Ovary (tissue), 9 donors: ENCODE data around the gene SELENON. TPM values are rescaled to one million over a fixed set of nuclear protein-coding genes. Genes with fewer than 3 reads are reported as not detected.

Experiments
- DNase-seq, 5 donors: peaks; one replicate each; pipeline ENCODE4 v3.0.0-alpha.2; 2019 to 2020
- H3K27ac ChIP-seq, 2 donors: fragments of 200-600 bp; one replicate each; pipeline versions ENCODE4 v1.5.1 to v1.8.0; 2019 to 2022
- H3K27me3 ChIP-seq: fragments of 200-600 bp; one replicate; pipeline ENCODE4 v1.8.0; 2022
- H3K36me3 ChIP-seq: fragments of 200-600 bp; sonication (generic); one replicate; pipeline ENCODE4 v1.5.1; 2019
- H3K4me1 ChIP-seq: one replicate; pipeline ENCODE4 v1.8.1; 2013; ENCODE audit warnings: mild to moderate bottlenecking, moderate library complexity; ENCODE audit not compliant: insufficient read depth
- H3K4me3 ChIP-seq: fragments of 200-600 bp; sonication (generic); one replicate; pipeline ENCODE4 v1.5.1; 2017
- H3K9me3 ChIP-seq, 2 donors: fragments of 200-600 bp in 1 of 2; sonication (generic) in 1 of 2; one replicate each; pipeline versions ENCODE4 v1.5.1 to v1.8.1; 2013 to 2019; ENCODE audit warnings: mild to moderate bottlenecking in 1 of 2, moderate library complexity in 1 of 2
- CTCF ChIP-seq, 3 donors: fragments of 450-650 bp in 2 of 3; fragments of 200-600 bp in 1 of 3; IDR thresholded peaks; one replicate each; pipeline versions ENCODE4 v1.5.1 to v1.8.0; 2016 to 2022; ENCODE audit warnings: antibody characterized with exemption in 3 of 3, mild to moderate bottlenecking in 1 of 3
- EP300 ChIP-seq: sonication (generic); formaldehyde crosslinking; IDR thresholded peaks from one replicate; pipeline ENCODE4 v1.6.1; 2017; ENCODE audit warnings: antibody characterized with exemption
- POLR2A ChIP-seq: fragments of 450-650 bp; IDR thresholded peaks from one replicate; pipeline ENCODE4 v1.6.1; 2017; ENCODE audit warnings: antibody characterized with exemption, mild to moderate bottlenecking, moderate library complexity
- WGBS, 3 donors: extraction: QIAGEN DNeasy Blood & Tissue Kit in 1 of 3; methylation state at CpG; one replicate each; pipeline versions ENCODE4 v1.1.5 to v1.1.7; 2013 to 2017; 5-methylcytosine and 5-hydroxymethylcytosine counted together
- intact Hi-C, 4 donors: fragments of 100-400 bp; cut with DNase I; formaldehyde crosslinking; loops; one replicate each; pipeline versions ENCODE4 v1.11.0 to v1.15.1; 2022 to 2023
- polyA plus RNA-seq, 2 donors: library from polyadenylated mRNA; stranded (reverse); fragments of 200-250 nt in 1 of 2; fragments of 350-450 nt in 1 of 2; fragmentation: Illumina TruSeq in 1 of 2; extraction: RNeasy Lipid Tissue Mini Kit (QIAGEN cat#74804) in 1 of 2; gene quantifications; one replicate each; pipeline ENCODE4 v1.2.3, GENCODE V29; 2013 to 2014
- total RNA-seq, 7 donors: library from RNA; depleted of rRNA in 2 of 7; stranded (reverse); fragments of >200 nt in 2 of 7; fragmentation: NEBNext Ultra II Directional in 3 of 7; extraction: Animal tissue kit (Norgen Biotek cat#: 25700) in 3 of 7; gene quantifications; one replicate each; pipeline versions ENCODE4 v1.1.0 to v1.2.4, GENCODE V29; 2016 to 2023
- donor health status: DM: no; HTN: no; CAD: no; lungs with moderate emphysema.
- donor health status: DM: no; HTN: no; CAD: no.
- donor health status: Bipolar disorder and iron deficiency.
- donor health status: DM: yes; HTN: yes; CAD: no.
- donor health status: DM: no; HTN: no; CAD: no.
- donor health status: DM: yes; HTN: yes; CAD: no.

The SELENON gene
- total and polyA plus RNA-seq, 9 donors = 13.9 to 139 (median 66.3) TPM

- TF ChIP-seq POLR2A = no peak
- no peak for TF ChIP-seq EP300
- TF ChIP-seq CTCF (IDR thresholded peaks at IDR 0.05) = no peak
- Histone ChIP-seq H3K36me3 (no peaks in the 10 kb centered on the region), H3K27me3 (no peaks in the 10 kb centered on the region), H3K4me3 (no peak overlapping the region), H3K9me3 (no peaks in the 10 kb centered on the region), H3K27ac (no peak overlapping the region), H3K4me1 (no peaks in the 10 kb centered on the region)
- intact Hi-C loops = no loop called here
- no peak for DNase-seq
- WGBS, 3 donors = 90 to 96% (median 91%) methylated on average over 7 of the region's 7 CpGs
Observed at GRCh38 chr1:25755475-25756125, 44.4 kb upstream of the SELENON start.

- TF ChIP-seq POLR2A (no peak), CTCF (IDR thresholded peaks at IDR 0.05) (no peak), EP300 (no peak)
- WGBS, 3 donors = 79 to 91% (median 90%) methylated on average over 3 of the region's 3 CpGs
- intact Hi-C loops = no loop called here
- Histone ChIP-seq H3K4me1 (no peaks in the 10 kb centered on the region), H3K9me3 (no peaks in the 10 kb centered on the region), H3K27ac (no peak overlapping the region), H3K27me3 (no peaks in the 10 kb centered on the region), H3K36me3 (no peaks in the 10 kb centered on the region), H3K4me3 (no peak overlapping the region)
- DNase-seq = no peak
Observed at GRCh38 chr1:25756215-25756614, 43.8 kb upstream of the SELENON start.

- Histone ChIP-seq H3K4me3 (no peak overlapping the region), H3K9me3 (no peaks in the 10 kb centered on the region), H3K27ac (no peak overlapping the region), H3K36me3 (no peaks in the 10 kb centered on the region), H3K27me3 (no peaks in the 10 kb centered on the region), H3K4me1 (no peaks in the 10 kb centered on the region)
- no peak for DNase-seq
- WGBS, 3 donors = 85 to 91% (median 90%) methylated on average over 11 to 12 of the region's 12 CpGs
- TF ChIP-seq POLR2A = no peak
- TF ChIP-seq EP300 = no peak
- no peak for TF ChIP-seq CTCF (IDR thresholded peaks at IDR 0.05)
- intact Hi-C loops = no loop called here
Observed at GRCh38 chr1:25757151-25757845, 42.7 kb upstream of the SELENON start.

- no peak for TF ChIP-seq EP300
- no peak for TF ChIP-seq CTCF (IDR thresholded peaks at IDR 0.05)
- Histone ChIP-seq H3K9me3 (no peaks in the 10 kb centered on the region), H3K4me3 (no peak overlapping the region), H3K36me3 (no peaks in the 10 kb centered on the region), H3K4me1 (no peaks in the 10 kb centered on the region), H3K27me3 (no peaks in the 10 kb centered on the region), H3K27ac (no peak overlapping the region)
- intact Hi-C loops = no loop called here
- DNase-seq = no peak
- WGBS, 3 donors = 72 to 77% (median 77%) methylated on average over 5 of the region's 5 CpGs
Observed at GRCh38 chr1:25757846-25758185, 42.2 kb upstream of the SELENON start.
